ENCODE results near the gene HRCT1.

DNA sequence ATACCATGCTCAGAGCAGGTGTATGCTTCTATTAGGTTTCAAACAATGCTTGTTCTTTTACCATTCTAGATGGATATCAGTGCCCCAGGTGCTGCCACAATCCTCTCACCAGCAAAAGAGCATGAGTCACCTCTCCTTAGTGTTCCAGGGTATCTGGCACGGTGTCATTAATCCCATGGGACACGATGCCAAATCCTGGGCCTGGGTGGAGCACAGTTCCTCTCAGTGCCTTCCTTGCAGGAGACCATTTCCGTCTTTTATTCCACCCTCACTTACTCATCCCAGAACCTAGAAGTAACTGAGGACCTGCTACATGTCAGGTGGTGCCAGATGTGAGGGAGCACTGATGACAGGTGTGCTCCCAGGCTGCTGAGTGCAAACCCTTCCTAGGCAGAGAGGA is 34.5 kb upstream of the HRCT1 start:
- TF ChIP-seq, protein P1, sequence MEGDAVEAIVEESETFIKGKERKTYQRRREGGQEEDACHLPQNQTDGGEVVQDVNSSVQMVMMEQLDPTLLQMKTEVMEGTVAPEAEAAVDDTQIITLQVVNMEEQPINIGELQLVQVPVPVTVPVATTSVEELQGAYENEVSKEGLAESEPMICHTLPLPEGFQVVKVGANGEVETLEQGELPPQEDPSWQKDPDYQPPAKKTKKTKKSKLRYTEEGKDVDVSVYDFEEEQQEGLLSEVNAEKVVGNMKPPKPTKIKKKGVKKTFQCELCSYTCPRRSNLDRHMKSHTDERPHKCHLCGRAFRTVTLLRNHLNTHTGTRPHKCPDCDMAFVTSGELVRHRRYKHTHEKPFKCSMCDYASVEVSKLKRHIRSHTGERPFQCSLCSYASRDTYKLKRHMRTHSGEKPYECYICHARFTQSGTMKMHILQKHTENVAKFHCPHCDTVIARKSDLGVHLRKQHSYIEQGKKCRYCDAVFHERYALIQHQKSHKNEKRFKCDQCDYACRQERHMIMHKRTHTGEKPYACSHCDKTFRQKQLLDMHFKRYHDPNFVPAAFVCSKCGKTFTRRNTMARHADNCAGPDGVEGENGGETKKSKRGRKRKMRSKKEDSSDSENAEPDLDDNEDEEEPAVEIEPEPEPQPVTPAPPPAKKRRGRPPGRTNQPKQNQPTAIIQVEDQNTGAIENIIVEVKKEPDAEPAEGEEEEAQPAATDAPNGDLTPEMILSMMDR (IDR thresholded peaks at IDR 0.05) = no peak
- TF ChIP-seq POLR2A (IDR thresholded peaks at IDR 0.05) = no peak

Measured in thyroid gland (tissue), 4 donors.